ENCODE results near the gene PSMD7.
"Not testable (repeated sequence)": the region's sequence is repeated elsewhere in the genome, so short reads cannot be mapped to it uniquely, and the experiment has no call there.

The PSMD7 gene

DNA sequence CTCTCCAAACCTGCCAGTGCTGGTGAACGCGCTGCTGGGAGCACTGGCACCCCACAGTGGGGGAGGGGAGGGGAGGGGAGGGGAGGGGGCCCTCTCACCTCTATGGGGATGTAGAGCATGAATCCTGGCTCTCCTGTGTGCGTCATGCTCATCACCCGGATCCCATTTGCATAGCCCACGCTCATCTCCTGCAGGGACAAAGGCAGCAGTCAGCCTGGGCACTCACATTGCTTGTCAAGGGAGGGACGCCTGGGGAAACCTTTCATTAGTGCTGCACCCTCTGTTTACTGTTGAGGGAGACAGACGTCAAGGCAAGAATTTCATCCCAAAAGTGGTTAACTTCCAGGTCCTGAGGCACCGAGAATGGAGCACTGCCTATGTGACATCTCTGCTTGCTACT is 35.9 kb downstream of the PSMD7 start:
- DNase-seq; in situ Hi-C loops (cut with HindIII; ENCODE audit: low pct_ligation_motif_present, low pct_unique_long_range_greater_than_20kb, low sequenced_read_pairs): not testable (repeated sequence)

DNA sequence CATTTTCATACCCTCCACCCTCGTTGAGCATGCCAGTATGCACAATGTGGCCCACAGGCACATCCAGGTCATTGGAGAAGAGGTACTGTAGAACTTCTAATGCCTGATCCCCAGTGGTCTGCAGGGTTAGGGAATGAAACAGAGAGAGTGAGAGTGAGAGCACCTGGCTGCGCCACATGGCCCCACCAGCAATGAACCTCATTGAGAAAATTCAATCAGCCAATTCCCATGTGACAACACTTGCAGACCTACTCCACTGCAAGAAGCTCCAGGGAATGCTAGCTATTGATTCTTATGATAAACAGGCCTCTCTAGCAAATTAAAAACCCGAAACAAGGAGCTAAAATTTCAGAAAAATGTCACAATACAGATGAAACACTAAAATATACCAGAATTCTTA is 40.9 kb downstream of the PSMD7 start:
- DNase-seq; in situ Hi-C loops (cut with HindIII; ENCODE audit: low pct_ligation_motif_present, low pct_unique_long_range_greater_than_20kb, low sequenced_read_pairs): not testable (repeated sequence)

DNA sequence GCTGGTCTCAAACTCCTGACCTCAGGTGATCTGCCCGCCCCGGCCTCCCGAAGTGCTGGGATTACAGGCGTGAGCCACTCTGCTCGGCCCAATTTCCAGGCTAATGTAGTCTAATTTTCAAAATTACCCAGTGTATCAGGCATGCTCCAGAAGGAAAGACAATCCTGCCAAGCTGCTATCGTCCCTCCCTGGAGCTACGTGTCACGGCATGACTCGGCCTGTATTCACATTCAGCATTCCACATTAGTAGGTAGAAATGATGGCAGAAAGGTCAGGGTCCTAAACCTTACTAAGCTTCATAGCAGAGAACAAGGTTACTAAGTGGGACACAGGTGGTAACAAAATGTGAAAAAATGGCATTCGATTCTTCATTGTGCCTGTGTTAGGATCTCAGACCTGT is 42.6 kb downstream of the PSMD7 start:
- DNase-seq; in situ Hi-C loops (cut with HindIII; ENCODE audit: low pct_ligation_motif_present, low pct_unique_long_range_greater_than_20kb, low sequenced_read_pairs): not testable (repeated sequence)

- in situ Hi-C loops (cut with HindIII; ENCODE audit: low pct_ligation_motif_present, low pct_unique_long_range_greater_than_20kb, low sequenced_read_pairs); DNase-seq: not testable (repeated sequence)
These were observed 56.4 kb downstream of the PSMD7 start for GRCh38 chr16:74353038-74353437.
